ENCODE data around the gene RPL10A.

RPL10A gene

GRCh38 chr6:35489066-35489465 is 20.9 kb downstream of the RPL10A start:
- no peak for DNase-seq (ENCODE audit: extremely low read depth, low read depth)
- no peak for TF ChIP-seq CTCF (IDR thresholded peaks at IDR 0.05; ENCODE audit: low read depth, low read length)

- peak; percentile 46 for DNase-seq (ENCODE audit: extremely low read depth, low read depth)
Measured at GRCh38 chr6:35489995-35490791, 22.0 kb downstream of the RPL10A start.

GRCh38 chr6:35490821-35491557 is 22.8 kb downstream of the RPL10A start:
- DNase-seq (ENCODE audit: extremely low read depth, low read depth): no peak
- no peak for TF ChIP-seq CTCF (IDR thresholded peaks at IDR 0.05; ENCODE audit: low read depth, low read length)

More at GRCh38 chr6:35489995-35490791, 22.0 kb downstream of the RPL10A start:
- TF ChIP-seq CTCF (IDR thresholded peaks at IDR 0.05; ENCODE audit: low read depth, low read length): no peak

GRCh38 chr6:35491558-35492257 is 23.5 kb downstream of the RPL10A start:
- DNase-seq (ENCODE audit: extremely low read depth, low read depth): no peak
- TF ChIP-seq CTCF (IDR thresholded peaks at IDR 0.05; ENCODE audit: low read depth, low read length): no peak

GRCh38 chr6:35492258-35492973 is 24.2 kb downstream of the RPL10A start:
- no peak for TF ChIP-seq CTCF (IDR thresholded peaks at IDR 0.05; ENCODE audit: low read depth, low read length)
- no peak for DNase-seq (ENCODE audit: extremely low read depth, low read depth)

- DNase-seq (ENCODE audit: extremely low read depth, low read depth): no peak
- TF ChIP-seq CTCF (IDR thresholded peaks at IDR 0.05; ENCODE audit: low read depth, low read length): no peak
Measured at GRCh38 chr6:35492974-35493284, 24.7 kb downstream of the RPL10A start.
